SK-N-SH treated with all-trans-retinoic acid at 6 μM for 48 hours (cell line): ENCODE data around the gene SPDYE1.

Experiments
- ARNTL ChIP-seq: fragments of 450-650 bp; formaldehyde crosslinking; IDR thresholded peaks from 2 replicates; pipeline ENCODE4 v1.5.0; 2020; ENCODE audit warnings: low read depth, mild to moderate bottlenecking, moderate library complexity, borderline replicate concordance
- BACH2 ChIP-seq: fragments of 250-450 bp; sonication (Bioruptor Pico); IDR thresholded peaks from 2 replicates; pipeline ENCODE4 v1.9.0; 2021; ENCODE audit warnings: mild to moderate bottlenecking, borderline replicate concordance
- CSRNP3 ChIP-seq: fragments of 250-450 bp; sonication (Bioruptor Pico); IDR thresholded peaks from 2 replicates; pipeline ENCODE4 v1.5.1; 2021; ENCODE audit warnings: mild to moderate bottlenecking, moderate library complexity
- PPARA ChIP-seq: fragments of 250-450 bp; sonication (Bioruptor Pico); IDR thresholded peaks from 2 replicates; pipeline ENCODE4 v1.5.0; 2020; ENCODE audit warnings: mild to moderate bottlenecking, borderline replicate concordance
- RARB ChIP-seq: fragments of 250-450 bp; sonication (Bioruptor Pico); IDR thresholded peaks from 2 replicates; pipeline ENCODE4 v1.8.0; 2021; ENCODE audit warnings: mild to moderate bottlenecking, moderate library complexity
- ZNF8 ChIP-seq: fragments of 450-650 bp; formaldehyde crosslinking; IDR thresholded peaks from 2 replicates; pipeline ENCODE4 v1.5.0; 2020; ENCODE audit warnings: mild to moderate bottlenecking, moderate library complexity
- TF ChIP-seq, protein P1 (sequence below): fragments of 250-450 bp; sonication (Bioruptor Pico); IDR thresholded peaks from 2 replicates; pipeline ENCODE4 v1.5.1; 2020; ENCODE audit warnings: low read depth, mild to moderate bottlenecking, moderate library complexity
- TF ChIP-seq, protein P2 (sequence below): fragments of 250-450 bp; sonication (Bioruptor Pico); IDR thresholded peaks from 2 replicates; pipeline ENCODE4 v1.8.0; 2020; ENCODE audit warnings: mild to moderate bottlenecking, moderate library complexity, borderline replicate concordance

GRCh38 chr7:44048031-44048795 is 50.5 kb downstream of the SPDYE1 start:
- TF ChIP-seq ARNTL (CRISPR knock-in tag): no peak
- TF ChIP-seq, protein P1, sequence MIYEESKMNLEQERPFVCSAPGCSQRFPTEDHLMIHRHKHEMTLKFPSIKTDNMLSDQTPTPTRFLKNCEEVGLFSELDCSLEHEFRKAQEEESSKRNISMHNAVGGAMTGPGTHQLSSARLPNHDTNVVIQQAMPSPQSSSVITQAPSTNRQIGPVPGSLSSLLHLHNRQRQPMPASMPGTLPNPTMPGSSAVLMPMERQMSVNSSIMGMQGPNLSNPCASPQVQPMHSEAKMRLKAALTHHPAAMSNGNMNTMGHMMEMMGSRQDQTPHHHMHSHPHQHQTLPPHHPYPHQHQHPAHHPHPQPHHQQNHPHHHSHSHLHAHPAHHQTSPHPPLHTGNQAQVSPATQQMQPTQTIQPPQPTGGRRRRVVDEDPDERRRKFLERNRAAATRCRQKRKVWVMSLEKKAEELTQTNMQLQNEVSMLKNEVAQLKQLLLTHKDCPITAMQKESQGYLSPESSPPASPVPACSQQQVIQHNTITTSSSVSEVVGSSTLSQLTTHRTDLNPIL: no peak
- TF ChIP-seq CSRNP3 (CRISPR knock-in tag): no peak
- TF ChIP-seq ZNF8: no peak
- TF ChIP-seq, protein P2, sequence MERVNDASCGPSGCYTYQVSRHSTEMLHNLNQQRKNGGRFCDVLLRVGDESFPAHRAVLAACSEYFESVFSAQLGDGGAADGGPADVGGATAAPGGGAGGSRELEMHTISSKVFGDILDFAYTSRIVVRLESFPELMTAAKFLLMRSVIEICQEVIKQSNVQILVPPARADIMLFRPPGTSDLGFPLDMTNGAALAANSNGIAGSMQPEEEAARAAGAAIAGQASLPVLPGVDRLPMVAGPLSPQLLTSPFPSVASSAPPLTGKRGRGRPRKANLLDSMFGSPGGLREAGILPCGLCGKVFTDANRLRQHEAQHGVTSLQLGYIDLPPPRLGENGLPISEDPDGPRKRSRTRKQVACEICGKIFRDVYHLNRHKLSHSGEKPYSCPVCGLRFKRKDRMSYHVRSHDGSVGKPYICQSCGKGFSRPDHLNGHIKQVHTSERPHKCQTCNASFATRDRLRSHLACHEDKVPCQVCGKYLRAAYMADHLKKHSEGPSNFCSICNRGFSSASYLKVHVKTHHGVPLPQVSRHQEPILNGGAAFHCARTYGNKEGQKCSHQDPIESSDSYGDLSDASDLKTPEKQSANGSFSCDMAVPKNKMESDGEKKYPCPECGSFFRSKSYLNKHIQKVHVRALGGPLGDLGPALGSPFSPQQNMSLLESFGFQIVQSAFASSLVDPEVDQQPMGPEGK: no peak
- TF ChIP-seq PPARA (CRISPR knock-in tag): no peak
- no peak for TF ChIP-seq RARB (CRISPR knock-in tag)
- TF ChIP-seq BACH2: no peak
